Prostate gland (tissue), 2 donors: ENCODE measurements around the gene RABL3.

Experiments
- POLR2AphosphoS5 ChIP-seq: sonication (generic); formaldehyde crosslinking; IDR thresholded peaks from one replicate; pipeline ENCODE4 v1.6.1; 2017; ENCODE audit warnings: antibody characterized with exemption
- TF ChIP-seq, protein P1 (sequence below), 4 experiments: fragments of 200-600 bp in 2 of 4; fragments of 450-650 bp in 2 of 4; sonication (generic) in 2 of 4; IDR thresholded peaks; 1 replicate in 3 of 4; 2 replicates in 1 of 4; pipeline ENCODE4 v1.5.1; 2016 to 2019; ENCODE audit warnings: antibody characterized with exemption in 4 of 4, mild to moderate bottlenecking in 2 of 4, moderate library complexity in 2 of 4

DNA sequence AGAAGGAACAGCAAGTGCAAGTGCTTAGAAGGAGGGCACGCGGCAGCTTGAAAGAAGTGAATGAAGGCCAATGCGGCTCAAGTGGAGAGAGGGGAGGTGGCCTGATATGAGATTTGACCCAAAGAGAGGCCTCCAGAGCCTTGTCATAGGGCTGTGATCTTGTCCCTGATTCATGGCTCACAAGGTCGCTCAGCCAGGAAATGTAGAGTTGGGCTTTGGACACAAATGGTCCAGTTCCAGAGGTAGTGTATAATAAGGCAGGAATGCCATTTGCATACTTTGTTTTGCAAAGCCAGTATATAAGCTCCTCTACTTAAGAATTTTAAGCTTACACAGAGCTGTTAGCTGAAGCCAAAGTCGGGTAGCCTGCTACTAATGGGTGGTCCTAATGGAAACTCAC lies 94.0 kb downstream of the RABL3 start:
- TF ChIP-seq, protein P1, sequence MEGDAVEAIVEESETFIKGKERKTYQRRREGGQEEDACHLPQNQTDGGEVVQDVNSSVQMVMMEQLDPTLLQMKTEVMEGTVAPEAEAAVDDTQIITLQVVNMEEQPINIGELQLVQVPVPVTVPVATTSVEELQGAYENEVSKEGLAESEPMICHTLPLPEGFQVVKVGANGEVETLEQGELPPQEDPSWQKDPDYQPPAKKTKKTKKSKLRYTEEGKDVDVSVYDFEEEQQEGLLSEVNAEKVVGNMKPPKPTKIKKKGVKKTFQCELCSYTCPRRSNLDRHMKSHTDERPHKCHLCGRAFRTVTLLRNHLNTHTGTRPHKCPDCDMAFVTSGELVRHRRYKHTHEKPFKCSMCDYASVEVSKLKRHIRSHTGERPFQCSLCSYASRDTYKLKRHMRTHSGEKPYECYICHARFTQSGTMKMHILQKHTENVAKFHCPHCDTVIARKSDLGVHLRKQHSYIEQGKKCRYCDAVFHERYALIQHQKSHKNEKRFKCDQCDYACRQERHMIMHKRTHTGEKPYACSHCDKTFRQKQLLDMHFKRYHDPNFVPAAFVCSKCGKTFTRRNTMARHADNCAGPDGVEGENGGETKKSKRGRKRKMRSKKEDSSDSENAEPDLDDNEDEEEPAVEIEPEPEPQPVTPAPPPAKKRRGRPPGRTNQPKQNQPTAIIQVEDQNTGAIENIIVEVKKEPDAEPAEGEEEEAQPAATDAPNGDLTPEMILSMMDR (IDR thresholded peaks at IDR 0.05), result no peak
- no peak for TF ChIP-seq POLR2AphosphoS5
